Measurements from ENCODE around the gene BRAT1.

The BRAT1 gene

DNA sequence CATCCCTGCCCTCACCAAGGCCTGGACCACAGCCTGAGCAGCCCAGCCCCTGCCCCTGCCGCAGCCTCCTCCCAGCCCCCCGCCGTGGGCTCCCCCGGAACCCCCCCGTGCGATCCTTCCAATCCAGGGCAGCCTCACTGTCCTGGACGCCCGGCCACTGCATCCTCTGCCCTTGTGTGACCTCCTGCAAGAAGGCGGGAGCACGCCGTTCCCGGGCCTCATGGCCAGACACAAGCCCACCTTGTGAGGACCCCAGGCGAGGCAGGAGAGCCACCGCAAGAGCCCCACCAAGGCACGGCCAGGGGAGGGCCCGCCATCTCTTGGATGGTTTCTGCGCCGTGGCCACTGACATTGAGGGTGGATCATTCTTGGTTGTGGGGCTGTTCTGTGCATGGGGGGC is 43.6 kb downstream of the BRAT1 start:
- Histone ChIP-seq H3K4me3 (ENCODE audit: low read depth in 1 of 5, low read length in 5 of 5) (peak overlapping the region in 2 of 5 donors; percentile 8 to 22), H3K4me1 (ENCODE audit: control insufficient read depth in 5 of 5, insufficient read depth in 5 of 5, low read length in 5 of 5) (peaks cover 14 to 62% (median 56%) of the 10 kb centered on the region in 5 donors)

GRCh38 chr7:2510909-2511768 is 44.2 kb downstream of the BRAT1 start:
- no peak overlapping the region for H3K9ac ChIP-seq (ENCODE audit: low read length in 5 of 5)
- H3K36me3 ChIP-seq (ENCODE audit: control insufficient read depth in 5 of 5, insufficient read depth in 5 of 5, low read length in 5 of 5), result no peaks in the 10 kb centered on the region
- no peaks in the 10 kb centered on the region for H3K9me3 ChIP-seq (ENCODE audit: control insufficient read depth in 5 of 5, low read length in 5 of 5)
- H3K4me1 ChIP-seq (ENCODE audit: control insufficient read depth in 5 of 5, insufficient read depth in 5 of 5, low read length in 5 of 5), result peaks cover 14 to 62% (median 56%) of the 10 kb centered on the region in 5 donors
- no peaks in the 10 kb centered on the region for H3K27me3 ChIP-seq (ENCODE audit: control insufficient read depth in 5 of 5, insufficient read depth in 4 of 5, low read length in 5 of 5)
- no peak overlapping the region for H3K27ac ChIP-seq (ENCODE audit: low read depth, low read length)
- peak overlapping the region in 2 of 5 donors; percentile 6 to 8 for H3K4me3 ChIP-seq (ENCODE audit: low read depth in 1 of 5, low read length in 5 of 5)

More for the DNA sequence above, 43.6 kb downstream of the BRAT1 start:
- H3K9ac ChIP-seq (ENCODE audit: low read length in 5 of 5), result peak overlapping the region in 2 of 5 donors; percentile 29 to 41
- no peak overlapping the region for H3K27ac ChIP-seq (ENCODE audit: low read depth, low read length)
- no peaks in the 10 kb centered on the region for H3K36me3 ChIP-seq (ENCODE audit: control insufficient read depth in 5 of 5, insufficient read depth in 5 of 5, low read length in 5 of 5)
- no peaks in the 10 kb centered on the region for H3K9me3 ChIP-seq (ENCODE audit: control insufficient read depth in 5 of 5, low read length in 5 of 5)
- no peaks in the 10 kb centered on the region for H3K27me3 ChIP-seq (ENCODE audit: control insufficient read depth in 5 of 5, insufficient read depth in 4 of 5, low read length in 5 of 5)

DNA sequence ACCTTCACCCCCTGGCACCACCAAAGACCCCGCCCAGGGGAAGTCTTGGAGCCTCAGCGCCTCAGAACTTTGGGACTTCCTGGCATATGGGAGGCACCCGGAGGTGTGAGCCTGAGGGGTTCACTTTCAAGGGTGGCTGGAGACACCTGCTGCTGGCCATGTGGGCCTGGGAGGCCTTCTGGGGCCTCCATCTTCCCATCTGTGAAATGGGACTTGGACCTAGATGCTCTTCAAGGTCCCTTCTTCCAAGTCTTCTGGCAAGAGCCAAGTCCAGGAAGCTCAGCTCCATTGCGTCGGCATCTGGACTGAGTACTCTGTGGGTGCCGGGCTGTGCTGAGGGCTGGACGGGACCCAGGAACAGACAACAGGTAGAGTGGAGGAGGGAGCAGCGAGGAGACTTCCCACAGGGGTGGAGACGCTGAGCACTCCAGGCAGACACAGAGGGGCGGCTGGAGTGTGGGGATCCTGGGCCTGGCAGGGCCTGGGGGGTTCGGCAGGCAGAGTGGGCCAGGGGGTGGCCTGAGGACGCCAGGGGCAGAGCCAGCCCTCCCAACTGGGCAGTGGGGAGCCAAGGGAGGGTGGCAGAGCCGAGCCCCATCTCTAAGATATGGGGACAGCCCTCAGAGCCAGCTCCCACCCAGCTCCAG is 45.1 kb downstream of the BRAT1 start:
- Histone ChIP-seq H3K9ac (ENCODE audit: low read length in 5 of 5) (no peak overlapping the region), H3K4me1 (ENCODE audit: control insufficient read depth in 5 of 5, insufficient read depth in 5 of 5, low read length in 5 of 5) (peaks cover 14 to 62% (median 56%) of the 10 kb centered on the region in 5 donors)

DNA sequence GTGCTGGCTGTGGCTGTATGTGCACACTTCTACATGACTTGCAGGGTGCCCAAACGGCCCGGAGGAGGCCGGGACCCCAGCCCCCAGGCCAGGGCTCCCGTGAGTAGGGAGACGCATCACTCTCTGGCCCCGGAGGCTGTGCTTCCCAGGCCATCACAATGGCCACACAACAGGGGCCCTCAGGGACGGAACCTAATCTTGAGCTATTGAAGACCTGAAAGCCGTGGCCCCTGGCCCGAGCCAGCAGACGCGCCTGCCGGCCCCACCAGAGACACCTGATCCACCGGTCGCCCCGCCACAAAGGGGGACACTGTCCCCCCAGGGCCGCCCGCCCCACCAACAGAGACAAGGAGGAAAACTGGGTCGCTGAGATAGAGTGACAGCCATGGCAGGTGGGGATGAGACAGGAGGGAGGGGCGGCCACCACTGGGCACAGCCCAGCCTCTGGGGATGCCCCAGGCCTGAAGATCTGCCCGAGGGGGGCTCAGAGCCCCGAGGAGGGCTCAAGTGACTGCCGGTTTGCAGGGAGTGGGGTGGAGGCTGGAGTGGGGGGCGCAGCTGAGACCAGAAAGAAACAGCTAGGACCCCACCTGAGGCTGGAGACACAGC is 45.9 kb downstream of the BRAT1 start:
- Histone ChIP-seq H3K4me1 (ENCODE audit: control insufficient read depth in 5 of 5, insufficient read depth in 5 of 5, low read length in 5 of 5) (peaks cover 14 to 62% (median 56%) of the 10 kb centered on the region in 5 donors), H3K36me3 (ENCODE audit: control insufficient read depth in 5 of 5, insufficient read depth in 5 of 5, low read length in 5 of 5) (no peaks in the 10 kb centered on the region), H3K9me3 (ENCODE audit: control insufficient read depth in 5 of 5, low read length in 5 of 5) (no peaks in the 10 kb centered on the region), H3K4me3 (ENCODE audit: low read depth in 1 of 5, low read length in 5 of 5) (peak overlapping the region in 1 of 5 donors; percentile 34), H3K9ac (ENCODE audit: low read length in 5 of 5) (peak overlapping the region in 2 of 5 donors; percentile 23 to 35), H3K27me3 (ENCODE audit: control insufficient read depth in 5 of 5, insufficient read depth in 4 of 5, low read length in 5 of 5) (no peaks in the 10 kb centered on the region), H3K27ac (ENCODE audit: low read depth, low read length) (peak overlapping the region; percentile 23)

More for the DNA sequence above, 45.1 kb downstream of the BRAT1 start:
- no peaks in the 10 kb centered on the region for H3K9me3 ChIP-seq (ENCODE audit: control insufficient read depth in 5 of 5, low read length in 5 of 5)
- no peak overlapping the region for H3K4me3 ChIP-seq (ENCODE audit: low read depth in 1 of 5, low read length in 5 of 5)
- no peak overlapping the region for H3K27ac ChIP-seq (ENCODE audit: low read depth, low read length)
- H3K27me3 ChIP-seq (ENCODE audit: control insufficient read depth in 5 of 5, insufficient read depth in 4 of 5, low read length in 5 of 5), result no peaks in the 10 kb centered on the region
- H3K36me3 ChIP-seq (ENCODE audit: control insufficient read depth in 5 of 5, insufficient read depth in 5 of 5, low read length in 5 of 5), result no peaks in the 10 kb centered on the region

DNA sequence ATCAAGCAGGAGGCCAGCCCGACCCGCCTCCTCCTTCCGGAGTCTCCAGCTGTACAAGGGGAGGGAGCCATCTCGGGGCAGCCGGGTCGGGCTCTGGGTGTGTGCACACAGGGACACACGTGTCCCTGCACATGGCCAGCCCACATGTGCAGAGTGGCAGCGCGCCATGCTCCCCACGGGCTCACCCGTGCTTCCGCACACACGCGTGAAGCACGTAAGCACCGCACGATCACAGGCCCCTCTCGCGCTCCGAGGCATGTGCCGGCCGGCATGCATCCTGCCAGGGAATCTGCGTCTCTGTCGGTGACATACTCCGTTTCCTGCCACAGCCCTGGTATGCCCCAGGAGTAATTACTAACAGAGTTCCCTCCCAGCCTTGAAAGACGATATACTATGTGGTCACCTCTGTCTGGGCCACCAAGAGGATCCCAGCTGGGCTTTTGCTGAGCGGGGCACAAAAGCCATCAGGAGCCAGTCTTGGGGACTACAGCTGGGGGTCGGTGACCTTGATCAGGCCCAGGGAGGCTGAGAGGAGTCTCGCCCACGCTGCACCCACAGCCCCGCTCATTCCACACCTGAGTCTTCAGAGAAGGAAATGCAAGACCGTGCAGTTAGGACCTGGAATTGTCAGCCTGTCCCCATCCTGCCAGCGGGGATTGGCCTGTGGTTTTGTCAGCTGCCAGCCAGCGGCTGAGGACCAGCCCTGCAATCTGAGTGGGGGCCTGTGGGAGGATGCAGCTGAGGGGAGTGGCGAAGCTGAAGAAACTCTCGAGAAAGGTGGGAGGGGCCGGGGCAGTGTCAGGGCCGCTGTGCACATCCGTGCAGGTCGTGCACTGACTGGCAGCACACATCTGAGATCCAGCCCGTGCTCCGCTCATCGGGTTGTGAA is 46.8 kb downstream of the BRAT1 start:
- no peaks in the 10 kb centered on the region for H3K36me3 ChIP-seq (ENCODE audit: control insufficient read depth in 5 of 5, insufficient read depth in 5 of 5, low read length in 5 of 5)
- H3K27me3 ChIP-seq (ENCODE audit: control insufficient read depth in 5 of 5, insufficient read depth in 4 of 5, low read length in 5 of 5), result no peaks in the 10 kb centered on the region
- H3K9ac ChIP-seq (ENCODE audit: low read length in 5 of 5), result peak overlapping the region in 2 of 5 donors; percentile 28 to 35
- peak overlapping the region; percentile 23 for H3K27ac ChIP-seq (ENCODE audit: low read depth, low read length)
- H3K4me3 ChIP-seq (ENCODE audit: low read depth in 1 of 5, low read length in 5 of 5), result peak overlapping the region in 3 of 5 donors; percentile 22 to 42 (median 34)
- H3K4me1 ChIP-seq (ENCODE audit: control insufficient read depth in 5 of 5, insufficient read depth in 5 of 5, low read length in 5 of 5), result peaks cover 14 to 63% (median 60%) of the 10 kb centered on the region in 5 donors
- H3K9me3 ChIP-seq (ENCODE audit: control insufficient read depth in 5 of 5, low read length in 5 of 5), result no peaks in the 10 kb centered on the region

- no peaks in the 10 kb centered on the region for H3K36me3 ChIP-seq (ENCODE audit: control insufficient read depth in 5 of 5, insufficient read depth in 5 of 5, low read length in 5 of 5)
- peak overlapping the region in 2 of 5 donors; percentile 13 to 28 for H3K9ac ChIP-seq (ENCODE audit: low read length in 5 of 5)
- H3K27ac ChIP-seq (ENCODE audit: low read depth, low read length), result no peak overlapping the region
- peak overlapping the region in 2 of 5 donors; percentile 34 to 42 for H3K4me3 ChIP-seq (ENCODE audit: low read depth in 1 of 5, low read length in 5 of 5)
- H3K4me1 ChIP-seq (ENCODE audit: control insufficient read depth in 5 of 5, insufficient read depth in 5 of 5, low read length in 5 of 5), result peaks cover 14 to 67% (median 65%) of the 10 kb centered on the region in 5 donors
- H3K27me3 ChIP-seq (ENCODE audit: control insufficient read depth in 5 of 5, insufficient read depth in 4 of 5, low read length in 5 of 5), result no peaks in the 10 kb centered on the region
- H3K9me3 ChIP-seq (ENCODE audit: control insufficient read depth in 5 of 5, low read length in 5 of 5), result no peaks in the 10 kb centered on the region
These were observed 47.4 kb downstream of the BRAT1 start for GRCh38 chr7:2507917-2508306.

- Histone ChIP-seq H3K4me3 (ENCODE audit: low read depth in 1 of 5, low read length in 5 of 5) (peak overlapping the region in 1 of 5 donors; percentile 34), H3K9ac (ENCODE audit: low read length in 5 of 5) (peak overlapping the region in 2 of 5 donors; percentile 13 to 28), H3K27me3 (ENCODE audit: control insufficient read depth in 5 of 5, insufficient read depth in 4 of 5, low read length in 5 of 5) (no peaks in the 10 kb centered on the region), H3K36me3 (ENCODE audit: control insufficient read depth in 5 of 5, insufficient read depth in 5 of 5, low read length in 5 of 5) (no peaks in the 10 kb centered on the region), H3K9me3 (ENCODE audit: control insufficient read depth in 5 of 5, low read length in 5 of 5) (no peaks in the 10 kb centered on the region), H3K27ac (ENCODE audit: low read depth, low read length) (no peak overlapping the region), H3K4me1 (ENCODE audit: control insufficient read depth in 5 of 5, insufficient read depth in 5 of 5, low read length in 5 of 5) (peaks cover 13 to 65% (median 61%) of the 10 kb centered on the region in 5 donors)
These were observed 48.0 kb downstream of the BRAT1 start for GRCh38 chr7:2507208-2507916.

GRCh38 chr7:2505401-2505800 is 49.9 kb downstream of the BRAT1 start:
- no peak overlapping the region for H3K27ac ChIP-seq (ENCODE audit: low read depth, low read length)
- H3K27me3 ChIP-seq (ENCODE audit: control insufficient read depth in 5 of 5, insufficient read depth in 4 of 5, low read length in 5 of 5), result no peaks in the 10 kb centered on the region
- no peak overlapping the region for H3K4me3 ChIP-seq (ENCODE audit: low read depth in 1 of 5, low read length in 5 of 5)
- no peaks in the 10 kb centered on the region for H3K36me3 ChIP-seq (ENCODE audit: control insufficient read depth in 5 of 5, insufficient read depth in 5 of 5, low read length in 5 of 5)
- peaks cover 9 to 45% (median 42%) of the 10 kb centered on the region in 5 donors for H3K4me1 ChIP-seq (ENCODE audit: control insufficient read depth in 5 of 5, insufficient read depth in 5 of 5, low read length in 5 of 5)
- no peak overlapping the region for H3K9ac ChIP-seq (ENCODE audit: low read length in 5 of 5)
- no peaks in the 10 kb centered on the region for H3K9me3 ChIP-seq (ENCODE audit: control insufficient read depth in 5 of 5, low read length in 5 of 5)

DNA sequence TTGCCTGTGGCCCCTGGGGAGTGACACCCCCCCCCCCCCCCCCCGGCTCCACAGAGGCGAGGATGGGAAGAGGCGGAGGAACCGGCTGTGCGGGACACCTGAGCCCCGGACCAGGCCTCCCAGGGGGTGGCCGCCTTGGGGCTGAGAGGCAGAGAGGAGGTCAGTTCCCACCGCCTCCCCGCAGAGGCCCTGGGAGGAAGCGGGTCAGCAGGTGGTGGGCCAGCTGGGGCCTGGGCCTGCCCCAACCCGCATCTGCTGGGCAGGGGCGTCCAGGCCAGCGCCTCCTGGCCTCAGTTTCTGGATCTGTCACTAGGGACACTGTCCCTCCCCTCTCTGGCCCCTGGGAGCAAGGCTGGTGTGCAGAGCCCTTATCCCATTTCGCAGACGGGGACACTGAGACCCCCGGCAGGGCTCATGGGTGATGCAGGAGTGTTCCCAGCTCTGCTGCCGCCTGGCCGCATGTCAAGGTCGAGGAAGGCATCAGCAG is 50.4 kb downstream of the BRAT1 start:
- Histone ChIP-seq H3K36me3 (ENCODE audit: control insufficient read depth in 5 of 5, insufficient read depth in 5 of 5, low read length in 5 of 5) (no peaks in the 10 kb centered on the region), H3K9ac (ENCODE audit: low read length in 5 of 5) (no peak overlapping the region), H3K4me3 (ENCODE audit: low read depth in 1 of 5, low read length in 5 of 5) (no peak overlapping the region), H3K27me3 (ENCODE audit: control insufficient read depth in 5 of 5, insufficient read depth in 4 of 5, low read length in 5 of 5) (no peaks in the 10 kb centered on the region), H3K9me3 (ENCODE audit: control insufficient read depth in 5 of 5, low read length in 5 of 5) (no peaks in the 10 kb centered on the region), H3K27ac (ENCODE audit: low read depth, low read length) (no peak overlapping the region), H3K4me1 (ENCODE audit: control insufficient read depth in 5 of 5, insufficient read depth in 5 of 5, low read length in 5 of 5) (peaks cover 9 to 41% (median 37%) of the 10 kb centered on the region in 5 donors)
